OCI-LY7 (cell line): ENCODE data around the gene CHD9.

Experiments
- EZH2phosphoT487 ChIP-seq: fragments of 200-600 bp; sonication (generic); IDR thresholded peaks from 2 replicates; pipeline ENCODE4 v1.6.1; 2018; ENCODE audit warnings: low read depth, borderline replicate concordance, mild to moderate bottlenecking, mixed run types, antibody characterized with exemption, low read length, moderate library complexity, mixed read lengths
- TF ChIP-seq, protein P1 (sequence below): fragments of 200-600 bp; sonication (generic); conservative IDR thresholded peaks from 2 replicates; pipeline ENCODE4 v1.5.1; 2014; ENCODE audit warnings: mild to moderate bottlenecking, antibody characterized with exemption, low read length, moderate library complexity, mixed read lengths

- TF ChIP-seq, protein P1, sequence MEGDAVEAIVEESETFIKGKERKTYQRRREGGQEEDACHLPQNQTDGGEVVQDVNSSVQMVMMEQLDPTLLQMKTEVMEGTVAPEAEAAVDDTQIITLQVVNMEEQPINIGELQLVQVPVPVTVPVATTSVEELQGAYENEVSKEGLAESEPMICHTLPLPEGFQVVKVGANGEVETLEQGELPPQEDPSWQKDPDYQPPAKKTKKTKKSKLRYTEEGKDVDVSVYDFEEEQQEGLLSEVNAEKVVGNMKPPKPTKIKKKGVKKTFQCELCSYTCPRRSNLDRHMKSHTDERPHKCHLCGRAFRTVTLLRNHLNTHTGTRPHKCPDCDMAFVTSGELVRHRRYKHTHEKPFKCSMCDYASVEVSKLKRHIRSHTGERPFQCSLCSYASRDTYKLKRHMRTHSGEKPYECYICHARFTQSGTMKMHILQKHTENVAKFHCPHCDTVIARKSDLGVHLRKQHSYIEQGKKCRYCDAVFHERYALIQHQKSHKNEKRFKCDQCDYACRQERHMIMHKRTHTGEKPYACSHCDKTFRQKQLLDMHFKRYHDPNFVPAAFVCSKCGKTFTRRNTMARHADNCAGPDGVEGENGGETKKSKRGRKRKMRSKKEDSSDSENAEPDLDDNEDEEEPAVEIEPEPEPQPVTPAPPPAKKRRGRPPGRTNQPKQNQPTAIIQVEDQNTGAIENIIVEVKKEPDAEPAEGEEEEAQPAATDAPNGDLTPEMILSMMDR = no peak
- no peak for TF ChIP-seq EZH2phosphoT487
Observed at GRCh38 chr16:53291757-53292392, 237.1 kb downstream of the CHD9 start.
